Coronary artery (tissue), 2 donors: ENCODE results near the gene CCR5AS.
A peak's percentile ranks its signal among the peaks of the same experiment; 100 is the strongest.

Experiments
- DNase-seq: peaks from one replicate; pipeline ENCODE4 v3.0.0-alpha.2; 2017; ENCODE audit warnings: low spot score
- H3K27ac ChIP-seq, 2 donors: fragments of 200-600 bp; sonication (generic); one replicate each; pipeline ENCODE4 v1.5.1; 2016 to 2019
- H3K4me3 ChIP-seq: fragments of 200-600 bp; sonication (generic); 2 replicates; pipeline ENCODE4 v1.5.1; 2016; ENCODE audit warnings: mild to moderate bottlenecking, moderate library complexity
- CTCF ChIP-seq: fragments of 200-600 bp; sonication (generic); IDR thresholded peaks from one replicate; pipeline ENCODE4 v1.5.1; 2019; ENCODE audit warnings: antibody characterized with exemption

CCR5AS gene

DNA sequence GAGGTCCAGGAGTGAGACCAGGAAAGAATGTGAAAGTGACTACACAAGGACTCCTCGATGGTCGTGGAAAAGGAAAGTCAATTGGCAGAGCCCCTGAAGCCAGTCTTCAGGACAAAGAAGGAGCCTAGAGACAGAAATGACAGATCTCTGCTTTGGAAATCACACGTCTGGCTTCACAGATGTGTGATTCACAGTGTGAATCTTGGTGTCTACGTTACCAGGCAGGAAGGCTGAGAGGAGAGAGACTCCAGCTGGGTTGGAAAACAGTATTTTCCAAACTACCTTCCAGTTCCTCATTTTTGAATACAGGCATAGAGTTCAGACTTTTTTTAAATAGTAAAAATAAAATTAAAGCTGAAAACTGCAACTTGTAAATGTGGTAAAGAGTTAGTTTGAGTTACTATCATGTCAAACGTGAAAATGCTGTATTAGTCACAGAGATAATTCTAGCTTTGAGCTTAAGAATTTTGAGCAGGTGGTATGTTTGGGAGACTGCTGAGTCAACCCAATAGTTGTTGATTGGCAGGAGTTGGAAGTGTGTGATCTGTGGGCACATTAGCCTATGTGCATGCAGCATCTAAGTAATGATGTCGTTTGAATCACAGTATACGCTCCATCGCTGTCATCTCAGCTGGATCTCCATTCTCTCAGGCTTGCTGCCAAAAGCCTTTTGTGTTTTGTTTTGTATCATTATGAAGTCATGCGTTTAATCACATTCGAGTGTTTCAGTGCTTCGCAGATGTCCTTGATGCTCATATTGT is 47.0 kb downstream of the CCR5AS start:
- no peak for DNase-seq
- TF ChIP-seq CTCF = no peak
- H3K4me3 ChIP-seq = no peak overlapping the region
- H3K27ac ChIP-seq = peak overlapping the region in 1 of 2 donors; percentile 47

GRCh38 chr3:46358466-46358865 is 48.4 kb downstream of the CCR5AS start:
- no peak for TF ChIP-seq CTCF
- H3K27ac ChIP-seq = no peak overlapping the region
- DNase-seq = no peak
- H3K4me3 ChIP-seq = no peak overlapping the region

- no peak overlapping the region for H3K27ac ChIP-seq
- no peak overlapping the region for H3K4me3 ChIP-seq
- no peak for TF ChIP-seq CTCF
- DNase-seq = no peak
These were observed 50.0 kb downstream of the CCR5AS start for GRCh38 chr3:46356909-46357308.

DNA sequence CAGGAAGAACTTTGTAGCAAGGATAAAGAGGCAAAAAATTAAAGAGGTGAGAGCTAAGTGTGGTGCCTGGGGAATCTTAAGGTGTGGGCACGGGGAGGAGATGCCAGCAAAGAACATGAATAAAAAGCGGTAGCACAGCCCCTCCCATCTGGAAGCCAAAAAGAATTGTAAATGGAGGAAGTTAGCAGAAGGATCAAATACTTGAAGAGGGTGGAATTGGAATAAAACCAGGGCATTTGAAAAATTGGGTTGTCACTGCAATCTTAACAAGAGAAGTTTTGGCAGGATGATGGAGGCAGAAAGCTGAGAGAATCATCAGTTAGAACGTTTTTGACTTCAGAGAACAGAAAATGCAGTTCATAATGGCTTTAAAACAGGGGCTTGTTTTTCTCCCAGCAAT is 50.6 kb downstream of the CCR5AS start:
- H3K27ac ChIP-seq = no peak overlapping the region
- no peak for DNase-seq
- no peak overlapping the region for H3K4me3 ChIP-seq
- TF ChIP-seq CTCF = no peak

DNA sequence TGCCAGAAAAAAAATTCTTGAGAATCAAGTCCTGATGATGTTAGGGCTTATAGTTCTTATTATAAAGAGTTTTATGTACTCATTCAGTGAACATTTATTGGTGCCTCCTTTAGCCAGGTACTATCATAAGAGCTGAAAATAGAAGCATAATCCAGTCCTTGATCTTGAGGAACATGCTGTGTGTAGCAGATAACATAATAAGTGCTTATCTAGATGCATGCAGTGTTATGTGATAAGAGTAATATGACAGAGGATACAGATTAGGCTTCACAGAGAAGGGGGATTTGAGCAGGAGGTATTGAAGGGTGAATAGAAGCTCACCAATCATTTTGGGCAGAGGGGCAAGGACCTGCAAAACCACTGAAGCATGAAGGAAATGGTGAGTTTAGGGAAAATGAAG is 51.9 kb downstream of the CCR5AS start:
- no peak overlapping the region for H3K4me3 ChIP-seq
- TF ChIP-seq CTCF = no peak
- H3K27ac ChIP-seq = no peak overlapping the region
- DNase-seq = no peak

DNA sequence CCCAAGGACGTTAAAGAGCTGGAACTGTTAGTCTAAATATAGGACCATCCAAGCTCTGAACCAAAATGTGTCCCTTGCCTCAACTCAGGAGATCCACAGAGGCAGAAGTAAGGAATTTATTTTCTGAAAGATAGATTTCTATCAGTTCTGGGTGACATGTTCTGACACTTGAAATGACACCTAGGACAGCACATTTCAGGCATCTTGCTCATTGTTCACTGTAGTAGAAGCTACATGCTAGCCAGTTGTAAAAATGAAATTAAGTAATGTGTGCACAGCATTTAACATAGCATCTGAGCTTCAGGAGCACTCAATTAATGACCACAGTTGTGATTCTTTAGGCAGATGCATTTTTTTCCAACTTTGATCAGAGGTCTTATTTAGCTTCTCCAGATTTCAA is 52.4 kb downstream of the CCR5AS start:
- DNase-seq = no peak
- Histone ChIP-seq H3K4me3 (no peak overlapping the region), H3K27ac (no peak overlapping the region)
- TF ChIP-seq CTCF = no peak

DNA sequence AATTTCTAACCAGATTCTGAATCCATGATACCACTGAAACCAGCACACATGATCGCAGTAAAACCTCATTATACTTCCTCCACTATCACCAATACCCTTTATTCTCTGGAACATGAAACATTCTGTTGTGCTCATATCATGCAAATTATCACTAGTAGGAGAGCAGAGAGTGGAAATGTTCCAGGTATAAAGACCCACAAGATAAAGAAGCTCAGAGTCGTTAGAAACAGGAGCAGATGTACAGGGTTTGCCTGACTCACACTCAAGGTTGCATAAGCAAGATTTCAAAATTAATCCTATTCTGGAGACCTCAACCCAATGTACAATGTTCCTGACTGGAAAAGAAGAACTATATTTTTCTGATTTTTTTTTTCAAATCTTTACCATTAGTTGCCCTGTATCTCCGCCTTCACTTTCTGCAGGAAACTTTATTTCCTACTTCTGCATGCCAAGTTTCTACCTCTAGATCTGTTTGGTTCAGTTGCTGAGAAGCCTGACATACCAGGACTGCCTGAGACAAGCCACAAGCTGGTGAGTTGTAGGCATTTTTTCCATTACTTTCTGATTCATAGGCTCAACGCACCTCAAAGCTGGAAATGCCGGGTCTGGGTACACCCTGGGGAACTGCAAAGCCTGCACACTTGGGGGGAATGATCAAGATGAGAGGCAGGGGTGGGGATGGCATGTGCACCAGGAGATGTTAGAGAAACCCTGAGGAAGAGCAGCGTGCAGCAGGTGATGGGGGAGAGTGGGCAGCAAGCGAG is 53.0 kb downstream of the CCR5AS start, which contains the start of gene CCR2:
TSS of gene CCR2 (plus strand) at position 465 of the 764 bp plus-strand sequence. CDS start 3,417 bp downstream, outside the sequence.
- no peak for DNase-seq
- H3K27ac ChIP-seq = no peak within 1 kb of the TSS
- no peak within 1 kb of the TSS for H3K4me3 ChIP-seq
- no peak for TF ChIP-seq CTCF
